HG03457 (cell line): ENCODE measurements around the gene NBPF8.
"Not testable (repeated sequence)": the region's sequence is repeated elsewhere in the genome, so short reads cannot be mapped to it uniquely, and the experiment has no call there.

Experiments used
- ATAC-seq: cut with Tn5 transposase; IDR thresholded peaks from one replicate; pipeline ENCODE4 v1.9.1; 2021; ENCODE audit warnings: moderate number of reproducible peaks; ENCODE audit not compliant: unreplicated experiment

NBPF8 gene

GRCh38 chr1:120414911-120415480 is at the start of gene NBPF8:
NBPF8 (plus strand) TSS chr1:120415035; CDS start chr1:120436523, 21,488 bp downstream.
- ATAC-seq, result peak; percentile 98

- not testable (repeated sequence) for ATAC-seq
Measured at GRCh38 chr1:120367709-120368108, 47.1 kb upstream of the NBPF8 start.

GRCh38 chr1:120386651-120387050 is 28.2 kb upstream of the NBPF8 start:
- ATAC-seq, result not testable (repeated sequence)

GRCh38 chr1:120388597-120389126 is 26.2 kb upstream of the NBPF8 start:
- not testable (repeated sequence) for ATAC-seq

- ATAC-seq, result not testable (repeated sequence)
Measured at GRCh38 chr1:120391365-120391764, 23.5 kb upstream of the NBPF8 start.

GRCh38 chr1:120393316-120394232 is 21.3 kb upstream of the NBPF8 start:
- not testable (repeated sequence) for ATAC-seq

GRCh38 chr1:120405348-120405747 is 9.5 kb upstream of the NBPF8 start:
- ATAC-seq, result not testable (repeated sequence)

GRCh38 chr1:120414451-120414850 is 384 bp upstream of the NBPF8 start:
- not testable (repeated sequence) for ATAC-seq

GRCh38 chr1:120415492-120415961 is 692 bp downstream of the NBPF8 start:
- ATAC-seq, result not testable (repeated sequence)

- not testable (repeated sequence) for ATAC-seq
Measured at GRCh38 chr1:120425063-120425462, 10.2 kb downstream of the NBPF8 start.

GRCh38 chr1:120431626-120432025 is 16.8 kb downstream of the NBPF8 start:
- ATAC-seq, result not testable (repeated sequence)

- ATAC-seq, result not testable (repeated sequence)
Measured at GRCh38 chr1:120433831-120434230, 19.0 kb downstream of the NBPF8 start.

GRCh38 chr1:120449124-120449523 is 34.3 kb downstream of the NBPF8 start:
- not testable (repeated sequence) for ATAC-seq
